GM19351 (cell line): ENCODE data around the gene NUMBL.
"Not testable (repeated sequence)": the region's sequence is repeated elsewhere in the genome, so short reads cannot be mapped to it uniquely, and the experiment has no call there.

Source experiments
- ATAC-seq: cut with Tn5 transposase; IDR thresholded peaks from one replicate; pipeline ENCODE4 v1.9.1; 2021; ENCODE audit warnings: mild to moderate bottlenecking, moderate library complexity; ENCODE audit not compliant: unreplicated experiment

NUMBL gene

GRCh38 chr19:40668991-40669614 is 21.3 kb downstream of the NUMBL start:
- ATAC-seq = no peak

DNA sequence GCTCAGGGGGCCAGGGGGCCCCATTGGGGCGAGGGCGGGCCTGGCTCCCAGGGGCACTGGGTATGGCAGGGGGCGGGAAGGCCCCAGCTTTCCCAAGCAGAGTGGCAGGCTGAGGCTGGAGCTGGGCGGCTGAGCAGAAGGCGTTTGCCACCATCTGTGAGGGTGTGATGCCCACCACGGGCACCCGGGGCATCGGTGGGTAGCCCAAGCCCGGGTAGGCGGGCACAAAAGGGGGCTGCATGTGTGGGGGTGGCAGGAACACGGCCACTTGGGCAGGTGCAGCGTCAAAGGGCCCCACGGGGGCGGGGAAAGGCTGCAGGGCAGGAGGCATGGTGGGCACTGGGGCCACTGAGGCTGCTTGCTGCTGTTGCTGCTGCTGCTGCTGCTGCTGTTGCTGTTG is 22.8 kb downstream of the NUMBL start:
- ATAC-seq = no peak

GRCh38 chr19:40666803-40667438 is 23.5 kb downstream of the NUMBL start:
- no peak for ATAC-seq

- no peak for ATAC-seq
Measured at GRCh38 chr19:40663695-40664692, 26.5 kb downstream of the NUMBL start.

- ATAC-seq = peak; percentile 84
Measured at GRCh38 chr19:40662925-40663694, 27.3 kb downstream of the NUMBL start.

DNA sequence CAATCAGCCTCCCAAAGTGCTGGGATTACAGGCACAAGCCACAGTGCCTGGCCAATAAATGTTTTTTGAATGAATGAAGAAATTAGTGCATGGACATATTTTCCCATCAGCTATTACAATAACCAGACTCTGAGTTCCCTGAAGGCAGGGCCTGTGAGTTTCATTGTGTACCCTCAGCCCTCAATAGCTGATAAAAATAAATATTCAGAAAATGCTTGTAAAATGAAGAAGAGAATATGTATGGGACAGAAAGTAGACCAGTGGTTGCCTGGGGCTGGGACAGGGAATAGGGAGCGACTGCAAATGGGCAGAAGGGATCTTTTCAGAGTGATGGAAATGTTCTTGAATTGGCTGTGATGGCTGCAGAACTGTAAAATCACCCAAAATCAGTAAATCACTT is 28.8 kb downstream of the NUMBL start:
- no peak for ATAC-seq

DNA sequence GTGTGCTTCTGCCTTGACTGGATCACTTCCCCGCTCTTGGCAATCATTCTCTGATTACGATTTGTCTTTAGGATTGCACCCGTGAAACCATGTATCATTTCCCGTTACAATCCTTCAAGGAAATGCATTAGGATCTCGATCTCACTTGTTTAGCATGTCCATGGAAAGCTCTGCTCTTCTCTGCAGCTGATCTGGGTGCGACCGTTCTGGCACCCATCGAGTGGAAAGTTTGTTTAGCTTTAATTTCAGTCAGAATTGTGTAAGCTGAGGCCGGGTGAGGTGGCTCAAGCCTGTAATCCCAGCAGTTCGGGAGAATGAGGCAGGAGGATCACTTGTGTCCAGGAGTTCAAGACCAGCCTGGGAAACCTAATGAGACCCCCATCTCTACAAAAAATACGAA is 30.9 kb downstream of the NUMBL start:
- no peak for ATAC-seq

- no peak for ATAC-seq
Measured at GRCh38 chr19:40659116-40659515, 31.3 kb downstream of the NUMBL start.

DNA sequence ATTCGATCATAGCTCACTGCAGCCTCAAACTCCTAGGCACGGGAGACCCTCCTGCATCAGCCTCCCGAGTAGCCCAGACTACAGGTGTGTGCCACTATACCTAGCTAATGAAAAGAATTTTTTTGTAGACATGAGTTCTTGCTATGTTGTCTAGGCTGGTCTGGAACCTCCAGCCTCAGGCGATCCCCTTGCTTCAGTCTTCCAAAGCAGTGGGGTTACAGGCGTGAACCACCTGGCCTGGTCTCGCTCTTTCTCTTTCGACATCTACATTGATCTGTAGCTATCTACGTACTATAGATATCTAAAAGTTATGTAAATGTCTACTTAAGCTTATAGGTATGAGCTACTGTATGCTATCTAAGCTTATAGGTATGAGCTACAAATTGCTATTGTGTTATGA is 32.4 kb downstream of the NUMBL start:
- no peak for ATAC-seq

GRCh38 chr19:40655684-40656083 is 34.8 kb downstream of the NUMBL start:
- not testable (repeated sequence) for ATAC-seq

DNA sequence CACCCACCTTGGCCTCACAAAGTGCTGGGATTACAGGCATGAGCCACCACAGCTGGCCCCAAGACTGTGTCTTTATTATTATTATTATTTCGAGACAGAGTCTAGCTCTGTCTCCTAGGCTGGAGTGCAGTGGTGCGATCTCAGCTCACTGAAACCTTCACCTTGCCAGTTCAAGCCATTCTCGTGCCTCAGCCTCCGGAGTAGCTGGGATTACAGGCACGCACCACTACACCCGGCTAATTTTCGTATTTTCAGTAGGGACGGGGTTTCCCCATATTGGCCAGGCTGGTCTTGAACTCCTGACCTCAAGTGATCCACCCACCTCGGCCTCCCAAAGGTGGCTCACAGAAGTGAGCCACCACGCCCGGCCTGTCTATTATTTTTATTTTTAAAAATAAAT is 38.1 kb downstream of the NUMBL start:
- not testable (repeated sequence) for ATAC-seq

GRCh38 chr19:40650749-40651305 is 39.6 kb downstream of the NUMBL start:
- no peak for ATAC-seq

GRCh38 chr19:40649903-40650675 is 40.4 kb downstream of the NUMBL start:
- not testable (repeated sequence) for ATAC-seq

DNA sequence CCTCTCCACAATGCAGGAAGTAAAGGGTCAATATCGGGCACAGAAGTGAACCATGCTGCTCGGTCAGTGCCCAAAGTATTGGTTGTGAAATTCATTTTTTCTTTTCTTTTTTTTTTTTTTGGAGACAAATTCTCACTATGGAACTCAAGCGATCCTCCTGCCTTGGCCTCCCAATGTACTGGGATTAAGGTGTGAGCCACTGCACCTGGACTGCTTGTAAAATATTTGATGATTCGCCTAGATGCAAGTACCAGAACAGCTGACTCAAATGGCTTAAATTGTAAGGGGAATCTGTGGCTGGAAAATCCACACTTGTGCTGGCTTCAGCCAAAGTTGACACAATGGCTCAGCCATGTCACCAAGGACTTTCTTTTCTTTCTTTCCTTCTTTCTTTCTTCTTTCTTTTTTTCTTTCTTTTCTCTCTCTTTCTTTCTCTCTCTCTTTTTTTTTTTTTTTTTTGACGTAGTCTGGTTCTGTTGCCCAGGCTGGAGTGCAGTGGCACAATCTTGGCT is 43.7 kb downstream of the NUMBL start:
- no peak for ATAC-seq

DNA sequence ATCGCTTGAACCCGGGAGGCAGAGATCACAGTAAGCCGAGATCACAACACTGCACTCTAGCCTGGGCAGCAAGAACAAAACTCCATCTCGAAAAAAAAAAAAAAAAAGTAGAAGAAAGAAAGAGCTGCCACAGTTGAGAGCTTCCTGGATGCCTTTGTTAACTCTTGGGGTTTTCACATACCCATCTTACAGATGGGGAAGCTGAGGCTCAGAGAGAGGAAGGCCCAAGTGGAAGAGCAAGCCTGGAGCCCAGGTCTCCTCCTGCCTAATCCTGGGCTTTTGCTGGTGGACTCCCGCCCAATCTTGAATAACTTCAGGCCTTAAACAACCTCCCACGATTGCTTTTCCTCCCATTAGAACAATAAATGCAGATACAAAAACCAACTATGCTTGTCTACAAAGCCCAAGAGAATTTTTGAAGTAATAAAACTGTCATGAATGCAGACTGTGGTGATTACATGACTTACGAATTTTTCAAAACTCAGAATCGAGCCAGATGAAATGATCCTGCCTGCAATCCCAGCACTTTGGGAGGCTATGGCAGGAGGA is 47.6 kb downstream of the NUMBL start:
- no peak for ATAC-seq

GRCh38 chr19:40642051-40642706 is 48.3 kb downstream of the NUMBL start:
- ATAC-seq = no peak

DNA sequence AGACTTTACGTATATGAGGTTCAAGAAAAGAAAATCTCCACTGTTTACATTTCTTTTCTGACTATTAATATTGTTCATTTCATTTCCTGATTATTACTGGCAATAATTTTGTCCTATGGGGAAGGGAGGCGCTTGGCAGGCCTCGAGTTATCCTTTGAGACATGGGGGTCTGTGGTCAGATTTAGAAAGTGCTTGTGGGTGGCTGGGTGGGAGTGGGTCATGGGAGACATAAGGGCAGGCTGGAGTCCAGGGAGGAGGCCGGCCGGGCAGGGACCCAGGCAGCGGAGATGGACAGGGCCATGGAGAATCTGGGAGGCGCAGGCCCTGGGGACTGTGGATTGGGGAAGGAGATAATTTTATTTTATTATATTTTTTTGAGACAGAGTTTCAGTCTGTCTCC is 49.2 kb downstream of the NUMBL start:
- no peak for ATAC-seq

GRCh38 chr19:40640744-40641143 is 49.7 kb downstream of the NUMBL start:
- ATAC-seq = no peak

- no peak for ATAC-seq
Measured at GRCh38 chr19:40639638-40639982, 50.8 kb downstream of the NUMBL start.
